Muscle layer of duodenum (tissue), 2 donors: ENCODE data around the gene CAB39.

Experiments
- H3K27ac ChIP-seq: one replicate; pipeline ENCODE4 v1.7.0; 2013; ENCODE audit warnings: mild to moderate bottlenecking, low read length
- H3K27me3 ChIP-seq: one replicate; pipeline ENCODE4 v1.7.0; 2013; ENCODE audit warnings: low read depth, mild to moderate bottlenecking, control low read depth, low read length
- H3K36me3 ChIP-seq, 2 donors: one replicate each; pipeline ENCODE4 v1.7.0; 2013; ENCODE audit warnings: low read length in 2 of 2, control low read depth in 1 of 2, mild to moderate bottlenecking in 1 of 2; ENCODE audit not compliant: insufficient read depth in 2 of 2, control insufficient read depth in 1 of 2
- H3K4me1 ChIP-seq, 2 donors: one replicate each; pipeline ENCODE4 v1.7.0; 2013; ENCODE audit warnings: low read length in 2 of 2, mild to moderate bottlenecking in 2 of 2, control low read depth in 1 of 2, moderate library complexity in 1 of 2; ENCODE audit not compliant: insufficient read depth in 2 of 2, control insufficient read depth in 1 of 2
- H3K4me3 ChIP-seq, 2 donors: one replicate each; pipeline ENCODE4 v1.7.0; 2013; ENCODE audit warnings: low read length in 2 of 2, low read depth in 1 of 2, mild to moderate bottlenecking in 1 of 2
- H3K9me3 ChIP-seq, 2 donors: one replicate each; pipeline ENCODE4 v1.7.0; 2013; ENCODE audit warnings: low read length in 2 of 2, control low read depth in 1 of 2, mild to moderate bottlenecking in 1 of 2; ENCODE audit not compliant: control insufficient read depth in 1 of 2
- donor health status: healthy.

The CAB39 gene

DNA sequence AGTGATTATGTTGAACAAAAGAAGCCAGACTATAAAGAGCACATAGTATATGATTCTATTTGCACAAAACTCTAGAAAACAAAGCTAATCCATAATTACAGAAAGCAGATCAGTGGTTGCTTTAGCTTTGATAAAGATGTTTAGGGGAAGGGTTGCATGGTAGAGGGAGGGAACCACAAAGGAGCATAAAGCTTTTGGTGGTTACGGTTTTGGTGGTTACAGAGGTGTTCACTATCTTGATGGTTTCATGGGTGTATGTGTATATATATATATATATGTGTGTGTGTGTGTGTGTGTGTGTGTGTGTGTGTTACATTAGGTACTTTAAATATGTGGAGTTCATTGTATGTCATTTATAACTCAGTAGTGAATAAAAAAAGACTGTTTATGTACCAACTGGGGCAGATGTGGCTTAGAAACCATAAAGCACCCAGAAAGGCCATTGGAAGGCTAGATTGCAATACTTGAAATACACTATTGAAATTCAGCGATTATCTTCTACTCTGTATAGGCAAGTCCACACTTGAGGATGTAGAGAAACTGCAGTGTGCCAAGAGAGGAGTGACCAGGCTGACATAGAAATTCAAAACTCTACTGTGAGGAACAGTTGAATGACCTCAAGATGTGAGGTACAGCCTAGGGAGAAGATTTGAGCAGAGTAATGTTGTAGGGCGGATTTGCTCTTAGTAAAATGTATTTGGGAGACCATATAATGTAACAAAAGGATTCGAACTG is 60.6 kb downstream of the CAB39 start:
- Histone ChIP-seq H3K27ac (no peak overlapping the region), H3K27me3 (no peaks in the 10 kb centered on the region), H3K9me3 (no peaks in the 10 kb centered on the region), H3K36me3 (no peaks in the 10 kb centered on the region), H3K4me1 (peaks cover 0 to 9% of the 10 kb centered on the region in 2 donors), H3K4me3 (no peak overlapping the region)

DNA sequence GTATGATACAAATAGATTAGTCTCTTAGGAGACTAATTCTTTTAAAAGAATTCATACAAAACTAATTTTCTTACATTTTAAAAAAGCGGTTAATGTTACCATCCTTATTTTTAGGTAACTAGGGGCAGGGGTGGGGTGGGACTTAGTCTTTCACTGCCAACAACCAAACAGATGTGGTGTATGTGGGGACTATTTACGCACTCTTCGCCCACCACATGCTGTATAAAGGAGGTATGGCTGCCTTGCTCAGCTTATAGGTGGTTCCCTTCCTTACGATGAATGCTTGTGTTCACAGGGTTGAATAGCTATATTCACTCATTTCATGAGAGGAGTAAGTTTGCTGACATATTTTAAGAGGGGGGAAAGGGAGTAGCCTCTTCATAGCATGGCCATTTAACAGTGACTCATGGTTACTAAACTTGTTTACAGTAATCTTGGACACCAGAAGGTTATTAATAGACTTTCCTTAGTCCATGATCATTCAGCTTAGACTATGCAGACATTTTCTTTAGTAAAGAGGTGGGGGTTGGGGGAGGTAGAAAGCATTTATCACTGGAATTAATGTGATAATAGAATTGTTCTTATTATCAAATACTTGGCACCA is 61.8 kb downstream of the CAB39 start:
- H3K4me3 ChIP-seq = no peak overlapping the region
- H3K27me3 ChIP-seq = no peaks in the 10 kb centered on the region
- peaks cover 0 to 14% of the 10 kb centered on the region in 2 donors for H3K4me1 ChIP-seq
- H3K27ac ChIP-seq = no peak overlapping the region
- H3K9me3 ChIP-seq = no peaks in the 10 kb centered on the region
- no peaks in the 10 kb centered on the region for H3K36me3 ChIP-seq

DNA sequence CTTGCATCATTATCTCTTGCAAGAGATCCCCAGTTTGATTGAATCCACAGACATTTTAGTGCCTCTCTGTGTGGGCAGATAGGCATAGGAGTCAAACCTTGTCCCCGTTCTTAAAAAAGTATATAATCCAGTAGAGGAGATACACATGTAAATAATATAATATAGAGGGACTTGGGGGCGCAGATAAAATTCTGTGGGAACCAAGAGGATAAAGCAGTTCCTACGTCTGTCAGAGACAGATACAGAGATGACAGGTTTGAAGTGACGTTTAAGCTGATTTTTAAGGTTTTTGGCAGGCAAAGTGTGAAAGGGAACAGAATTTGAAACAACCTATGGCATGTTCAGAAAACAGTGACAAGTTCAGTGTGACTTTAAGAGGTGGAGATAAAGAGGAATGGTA is 63.1 kb downstream of the CAB39 start:
- Histone ChIP-seq H3K27me3 (no peaks in the 10 kb centered on the region), H3K4me1 (peaks cover 0 to 16% of the 10 kb centered on the region in 2 donors), H3K9me3 (no peaks in the 10 kb centered on the region), H3K4me3 (no peak overlapping the region), H3K36me3 (no peaks in the 10 kb centered on the region), H3K27ac (no peak overlapping the region)

DNA sequence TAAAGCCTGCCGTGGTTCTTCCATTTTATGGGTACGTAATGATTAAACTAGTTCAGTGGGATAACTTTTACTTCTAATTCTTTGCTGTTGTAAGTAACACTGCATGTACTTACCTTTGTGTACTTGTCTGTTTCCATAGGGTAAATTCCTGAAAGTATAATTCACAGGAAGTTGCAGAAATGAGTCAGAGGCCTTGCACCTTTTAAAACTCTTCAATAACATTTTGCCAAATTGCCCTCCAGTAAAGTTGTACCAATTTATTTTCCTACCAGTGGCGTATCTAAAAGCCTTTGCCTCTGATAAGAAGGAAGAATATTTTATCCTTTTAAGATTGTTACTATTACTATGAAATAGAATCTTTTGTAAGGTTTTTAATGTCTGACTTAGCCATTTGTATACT is 65.1 kb downstream of the CAB39 start:
- peaks cover 0 to 18% of the 10 kb centered on the region in 2 donors for H3K4me1 ChIP-seq

DNA sequence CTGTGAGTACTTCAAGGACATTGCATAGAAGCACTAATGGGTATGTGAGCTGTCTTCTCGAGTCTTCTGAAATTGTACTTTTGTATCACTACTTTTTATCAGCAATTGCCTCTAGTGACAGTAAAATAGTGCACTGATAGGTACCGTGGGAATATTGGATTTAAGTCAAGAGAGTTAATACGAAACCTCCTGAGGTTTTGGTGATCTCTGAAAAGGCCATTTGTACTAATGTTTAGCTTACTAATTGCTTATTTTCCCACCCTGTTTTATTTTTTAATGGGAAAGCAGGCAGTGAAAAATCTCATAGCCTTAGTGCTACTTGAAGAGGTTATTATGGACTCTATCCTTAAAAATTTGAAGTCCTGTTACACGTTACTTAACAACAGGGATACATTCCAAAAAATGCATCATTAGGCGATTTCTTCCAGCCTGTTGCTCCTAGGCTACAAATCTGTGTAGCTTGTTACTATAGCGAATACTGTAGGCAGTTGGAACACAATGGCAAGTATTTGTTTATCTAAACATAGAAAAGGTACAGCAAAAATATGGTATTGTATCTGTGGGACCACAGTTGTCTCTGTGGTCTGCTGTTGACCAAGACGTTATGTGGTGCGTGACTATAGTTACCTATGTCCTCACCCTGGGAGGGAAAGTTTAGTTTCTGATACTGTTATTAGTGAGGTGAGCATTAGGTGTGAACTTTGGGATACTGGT is 65.9 kb downstream of the CAB39 start:
- Histone ChIP-seq H3K27ac (no peak overlapping the region), H3K9me3 (no peaks in the 10 kb centered on the region), H3K4me3 (no peak overlapping the region), H3K27me3 (no peaks in the 10 kb centered on the region), H3K36me3 (no peaks in the 10 kb centered on the region), H3K4me1 (peaks cover 0 to 18% of the 10 kb centered on the region in 2 donors)

More for the DNA sequence above, 65.1 kb downstream of the CAB39 start:
- no peak overlapping the region for H3K27ac ChIP-seq
- H3K4me3 ChIP-seq = no peak overlapping the region
- H3K27me3 ChIP-seq = no peaks in the 10 kb centered on the region
- no peaks in the 10 kb centered on the region for H3K9me3 ChIP-seq
- H3K36me3 ChIP-seq = no peaks in the 10 kb centered on the region

DNA sequence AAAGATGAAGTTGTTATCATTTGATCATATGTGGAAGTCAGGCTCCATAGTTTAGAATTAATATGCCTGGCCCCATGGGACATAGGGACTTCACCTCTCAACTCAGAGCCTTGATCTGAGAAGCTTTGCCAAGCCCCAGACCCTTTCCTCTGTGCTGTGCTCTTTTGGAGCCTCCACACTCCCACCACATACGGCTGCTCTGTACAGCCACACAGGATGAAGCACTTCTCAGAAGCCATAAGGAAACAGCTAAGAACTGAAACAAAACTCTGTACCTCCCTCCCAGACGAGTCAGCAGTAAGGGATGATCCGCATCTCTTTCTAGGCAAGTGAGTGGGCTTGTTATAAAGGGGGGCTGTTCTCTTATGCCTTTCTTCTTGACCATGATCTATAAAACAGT is 66.5 kb downstream of the CAB39 start:
- Histone ChIP-seq H3K4me3 (no peak overlapping the region), H3K36me3 (peaks cover 0 to 5% of the 10 kb centered on the region in 2 donors), H3K4me1 (peaks cover 0 to 18% of the 10 kb centered on the region in 2 donors), H3K27me3 (no peaks in the 10 kb centered on the region), H3K9me3 (no peaks in the 10 kb centered on the region), H3K27ac (no peak overlapping the region)

DNA sequence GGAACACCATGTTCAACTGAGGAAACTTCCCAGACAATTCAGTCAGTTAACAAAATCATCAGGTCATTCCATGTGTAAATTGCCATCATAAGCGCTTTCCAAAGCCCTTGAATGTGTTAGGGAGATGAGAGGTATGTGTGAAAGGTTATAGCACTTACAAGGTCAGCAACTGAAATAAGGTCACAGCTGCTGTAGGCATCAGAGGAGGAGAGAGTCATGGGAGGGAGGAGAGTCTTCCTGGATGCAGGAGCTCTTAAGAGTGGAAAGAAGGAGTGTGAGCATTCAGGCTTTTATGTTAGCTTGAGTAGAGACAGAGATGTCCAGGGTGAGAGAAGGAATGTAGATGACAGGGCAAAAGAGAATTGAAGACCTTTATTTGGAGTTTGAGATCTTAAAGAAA is 67.0 kb downstream of the CAB39 start:
- H3K4me1 ChIP-seq = peaks cover 0 to 18% of the 10 kb centered on the region in 2 donors

DNA sequence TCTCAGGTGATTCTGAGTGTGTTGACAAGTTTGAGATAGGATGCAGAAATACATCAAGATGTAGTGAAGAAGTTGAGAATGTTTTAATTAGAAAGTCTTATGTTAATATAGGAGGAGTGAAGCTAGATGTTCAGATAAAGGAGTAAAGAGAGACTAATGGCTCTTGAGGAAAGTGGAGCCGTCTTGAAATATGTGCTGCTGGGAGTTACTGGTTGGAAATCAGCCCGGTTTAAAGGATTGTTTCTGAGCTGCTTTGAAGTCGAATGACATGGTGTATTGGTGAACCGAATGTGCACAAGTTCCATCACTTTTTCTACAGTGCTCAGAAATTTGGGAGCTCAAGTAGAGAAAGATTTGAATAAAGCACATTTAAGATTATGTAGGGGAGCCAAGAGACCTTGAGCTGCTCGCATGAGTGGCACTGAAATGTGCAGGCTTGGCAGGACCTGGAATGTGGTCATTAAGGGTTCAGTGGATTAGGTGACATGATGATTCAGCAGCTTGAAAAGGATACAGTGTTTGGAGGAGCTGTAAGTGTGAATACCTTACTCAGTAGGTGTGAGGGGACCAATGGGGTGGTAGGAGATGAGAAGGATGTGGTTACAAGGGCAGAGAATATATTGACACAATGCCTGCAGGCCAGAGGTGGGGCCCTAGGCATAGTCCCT is 68.6 kb downstream of the CAB39 start:
- peaks cover 0 to 5% of the 10 kb centered on the region in 2 donors for H3K36me3 ChIP-seq
- no peak overlapping the region for H3K4me3 ChIP-seq
- no peak overlapping the region for H3K27ac ChIP-seq
- H3K4me1 ChIP-seq = peaks cover 0 to 15% of the 10 kb centered on the region in 2 donors
- H3K9me3 ChIP-seq = no peaks in the 10 kb centered on the region
- H3K27me3 ChIP-seq = no peaks in the 10 kb centered on the region

More for the DNA sequence above, 67.0 kb downstream of the CAB39 start:
- Histone ChIP-seq H3K4me3 (no peak overlapping the region), H3K36me3 (peaks cover 0 to 5% of the 10 kb centered on the region in 2 donors), H3K27me3 (no peaks in the 10 kb centered on the region), H3K9me3 (no peaks in the 10 kb centered on the region), H3K27ac (no peak overlapping the region)

DNA sequence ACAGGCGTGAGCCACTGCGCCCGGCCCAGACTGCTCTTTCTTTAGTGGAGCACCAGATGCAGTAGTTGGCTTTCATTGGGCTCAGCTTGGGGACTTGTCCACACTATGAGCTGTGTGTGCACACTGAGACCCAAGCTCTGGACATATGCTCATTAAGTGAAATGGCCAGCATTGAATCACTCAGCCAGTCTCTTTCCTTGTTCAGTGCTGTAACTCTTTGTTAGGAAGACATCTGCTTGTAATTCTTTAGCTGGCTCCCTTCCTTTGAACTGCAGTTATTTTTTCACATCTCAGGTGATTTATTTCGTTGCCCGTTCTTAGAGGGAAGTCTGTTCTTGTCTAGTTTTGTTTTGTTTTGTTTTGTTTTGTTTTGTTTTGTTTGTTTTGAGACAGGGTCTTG is 70.5 kb downstream of the CAB39 start:
- Histone ChIP-seq H3K36me3 (peaks cover 1 to 9% of the 10 kb centered on the region in 2 donors), H3K4me3 (no peak overlapping the region), H3K27me3 (no peaks in the 10 kb centered on the region), H3K4me1 (peaks cover 0 to 10% of the 10 kb centered on the region in 2 donors), H3K27ac (no peak overlapping the region), H3K9me3 (peaks cover 0 to 4% of the 10 kb centered on the region in 2 donors)

DNA sequence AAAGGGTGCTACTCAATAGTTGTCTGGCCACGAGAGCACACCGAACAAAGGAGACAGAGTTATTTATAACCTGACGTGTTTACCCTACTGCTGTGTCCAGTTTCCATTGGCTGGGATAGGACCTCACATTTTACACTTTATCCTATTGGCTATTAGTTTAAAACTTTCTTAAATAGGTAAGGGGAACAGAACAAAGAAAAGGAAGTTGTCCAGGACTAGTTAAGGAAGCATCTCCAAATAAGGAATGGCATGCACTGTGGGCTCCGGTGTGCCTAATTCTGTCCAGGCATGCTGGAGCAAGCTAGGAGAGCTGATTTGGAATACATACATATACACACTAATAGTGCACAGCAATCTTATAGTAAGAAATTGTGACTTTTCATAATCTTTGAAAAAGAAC is 72.2 kb downstream of the CAB39 start:
- Histone ChIP-seq H3K9me3 (peaks cover 6 to 16% of the 10 kb centered on the region in 2 donors), H3K4me3 (peak overlapping the region in 1 of 2 donors; percentile 34), H3K36me3 (peaks cover 9% of the 10 kb centered on the region in 2 donors), H3K27ac (no peak overlapping the region), H3K4me1 (peaks cover 0 to 4% of the 10 kb centered on the region in 2 donors), H3K27me3 (no peaks in the 10 kb centered on the region)

DNA sequence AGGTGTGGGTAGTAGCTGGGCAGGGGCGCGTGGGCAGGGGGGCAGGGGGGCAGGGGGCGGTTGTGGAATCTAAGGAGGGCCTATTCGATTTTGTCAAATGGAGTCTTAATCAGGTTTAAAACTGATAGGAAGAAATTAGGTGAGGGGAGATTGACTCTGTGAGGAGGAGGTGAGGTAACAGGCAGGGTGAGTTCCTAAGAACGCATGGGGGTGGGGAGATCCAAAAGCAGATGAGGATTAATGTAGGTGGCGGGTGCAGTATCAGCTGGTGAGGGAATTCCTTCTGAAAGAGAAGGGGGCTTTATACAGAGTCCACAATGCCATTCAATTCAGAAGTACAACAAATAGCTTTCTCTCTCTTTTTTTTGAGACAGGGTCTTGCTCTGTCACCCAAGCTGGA is 72.7 kb downstream of the CAB39 start:
- Histone ChIP-seq H3K9me3 (peaks cover 6 to 16% of the 10 kb centered on the region in 2 donors), H3K27me3 (no peaks in the 10 kb centered on the region), H3K27ac (no peak overlapping the region), H3K36me3 (peaks cover 9 to 14% of the 10 kb centered on the region in 2 donors), H3K4me1 (peaks cover 0 to 4% of the 10 kb centered on the region in 2 donors), H3K4me3 (no peak overlapping the region)
